Upper lobe of left lung (tissue), 6 donors: ENCODE data around the gene PLXNA3. TPM values are rescaled to one million over a fixed set of nuclear protein-coding genes. Genes with fewer than 3 reads are reported as not detected.

ENCODE experiments used
- ATAC-seq, 2 donors: fragments of 200-7000 bp; cut with Tn5 transposase; one replicate each; pipeline ENCODE4 v1.9.1; 2022; ENCODE audit warnings: mild to moderate bottlenecking in 2 of 2, moderate library complexity in 2 of 2; ENCODE audit not compliant: low FRiP score in 2 of 2
- DNase-seq, 2 donors: peaks; one replicate each; pipeline ENCODE4 v3.0.0-alpha.2; 2019 to 2020
- H3K27ac ChIP-seq, 4 donors: fragments of 200-600 bp; sonication (generic); one replicate each; pipeline ENCODE4 v1.5.1; 2016 to 2019
- H3K27me3 ChIP-seq, 4 donors: fragments of 200-600 bp; sonication (generic); one replicate each; pipeline ENCODE4 v1.5.1; 2017 to 2019
- H3K36me3 ChIP-seq, 4 donors: fragments of 200-600 bp; sonication (generic); one replicate each; pipeline ENCODE4 v1.5.1; 2016 to 2019
- H3K4me1 ChIP-seq, 4 donors: fragments of 200-600 bp; sonication (generic); one replicate each; pipeline ENCODE4 v1.5.1; 2018 to 2019
- H3K4me3 ChIP-seq, 4 donors: fragments of 200-600 bp; sonication (generic); one replicate each; pipeline ENCODE4 v1.5.1; 2017 to 2019; ENCODE audit warnings: mild to moderate bottlenecking in 2 of 4, moderate library complexity in 1 of 4
- H3K9me3 ChIP-seq, 4 donors: fragments of 200-600 bp; sonication (generic); one replicate each; pipeline ENCODE4 v1.5.1; 2018 to 2019
- CTCF ChIP-seq, 6 experiments: fragments of 450-650 bp in 4 of 6; fragments of 200-600 bp in 2 of 6; sonication (generic) in 2 of 6; IDR thresholded peaks; one replicate each; pipeline ENCODE4 v1.5.1; 2016 to 2019; ENCODE audit warnings: antibody characterized with exemption in 6 of 6
- EP300 ChIP-seq, 4 donors: sonication (generic); formaldehyde crosslinking; IDR thresholded peaks; one replicate each; pipeline ENCODE4 v1.5.1; 2017; ENCODE audit warnings: antibody characterized with exemption in 4 of 4, control low read depth in 2 of 4
- POLR2A ChIP-seq, 4 donors: fragments of 450-650 bp; IDR thresholded peaks; one replicate each; pipeline ENCODE4 v1.5.1; 2016 to 2017; ENCODE audit warnings: antibody characterized with exemption in 4 of 4, mild to moderate bottlenecking in 2 of 4
- POLR2AphosphoS5 ChIP-seq, 2 donors: sonication (generic); formaldehyde crosslinking; IDR thresholded peaks; one replicate each; pipeline ENCODE4 v1.5.1; 2017; ENCODE audit warnings: antibody characterized with exemption in 2 of 2
- WGBS, 2 donors: methylation state at CpG; one replicate each; pipeline ENCODE4 v1.1.5; 2017 to 2018; 5-methylcytosine and 5-hydroxymethylcytosine counted together
- total RNA-seq, 6 donors: library from RNA; depleted of rRNA in 4 of 6; stranded (reverse); fragments of >200 nt in 4 of 6; gene quantifications; one replicate each; pipeline versions ENCODE4 v1.1.0 to v1.2.1, GENCODE V29; 2016 to 2021
- donor health status: DM: no; HTN: no; CAD: no; lungs with moderate emphysema.
- donor health status: DM: no; HTN: yes; CAD: no; lungs with severe emphysema.

The PLXNA3 gene
- total RNA-seq, 6 donors from 2014 or later, result 7.9 to 195 (median 36.3) TPM

- ATAC-seq (no peak), DNase-seq (no peak)
- no peak overlapping the region for H3K4me3 ChIP-seq
- no peaks in the 10 kb centered on the region for H3K9me3 ChIP-seq
- no peaks in the 10 kb centered on the region for H3K4me1 ChIP-seq
- TF ChIP-seq EP300 (IDR thresholded peaks at IDR 0.05) (no peak), CTCF (IDR thresholded peaks at IDR 0.05) (no peak), POLR2A (IDR thresholded peaks at IDR 0.05) (no peak), POLR2AphosphoS5 (IDR thresholded peaks at IDR 0.05) (no peak)
- H3K27ac ChIP-seq, result no peak overlapping the region
- 85% methylated on average over 9 of the region's 9 CpGs; no CpG with 5 or more reads in 1 of the 2 donors for WGBS, 2 donors
- no peaks in the 10 kb centered on the region for H3K27me3 ChIP-seq
- peaks cover 0 to 60% (median 28%) of the 10 kb centered on the region in 4 donors for H3K36me3 ChIP-seq
Measured at GRCh38 chrX:154469114-154469513, 11.0 kb downstream of the PLXNA3 start.

- Histone ChIP-seq H3K27me3 (no peaks in the 10 kb centered on the region), H3K9me3 (no peaks in the 10 kb centered on the region), H3K4me3 (no peak overlapping the region), H3K4me1 (no peaks in the 10 kb centered on the region), H3K36me3 (peaks cover 0 to 59% (median 25%) of the 10 kb centered on the region in 4 donors), H3K27ac (no peak overlapping the region)
- WGBS, 2 donors, result 95% methylated on average over 8 of the region's 18 CpGs; no CpG with 5 or more reads in 1 of the 2 donors
- no peak for ATAC-seq
- TF ChIP-seq CTCF (IDR thresholded peaks at IDR 0.05), result no peak
- no peak for TF ChIP-seq EP300 (IDR thresholded peaks at IDR 0.05)
- TF ChIP-seq POLR2A (IDR thresholded peaks at IDR 0.05), result no peak
- no peak for TF ChIP-seq POLR2AphosphoS5 (IDR thresholded peaks at IDR 0.05)
- no peak for DNase-seq
Measured at GRCh38 chrX:154469880-154470279, 11.8 kb downstream of the PLXNA3 start.

- no peak overlapping the region for H3K4me3 ChIP-seq
- DNase-seq, result no peak
- H3K36me3 ChIP-seq, result peaks cover 0 to 58% (median 23%) of the 10 kb centered on the region in 4 donors
- H3K9me3 ChIP-seq, result no peaks in the 10 kb centered on the region
- TF ChIP-seq POLR2AphosphoS5 (IDR thresholded peaks at IDR 0.05), result no peak
- no peak for TF ChIP-seq POLR2A (IDR thresholded peaks at IDR 0.05)
- TF ChIP-seq CTCF (IDR thresholded peaks at IDR 0.05), result no peak
- TF ChIP-seq EP300 (IDR thresholded peaks at IDR 0.05), result no peak
- WGBS, 2 donors, result 93 to 96% methylated on average over 4 to 14 of the region's 14 CpGs
- H3K27ac ChIP-seq, result no peak overlapping the region
- no peaks in the 10 kb centered on the region for H3K4me1 ChIP-seq
- ATAC-seq, result no peak
- H3K27me3 ChIP-seq, result no peaks in the 10 kb centered on the region
Measured at GRCh38 chrX:154470434-154470833, 12.4 kb downstream of the PLXNA3 start.

GRCh38 chrX:154470914-154471568, 13.0 kb downstream of the PLXNA3 start:
- no peaks in the 10 kb centered on the region for H3K4me1 ChIP-seq
- ATAC-seq (no peak), DNase-seq (no peak)
- 90% methylated on average over 2 to 22 of the region's 23 CpGs for WGBS, 2 donors
- no peak overlapping the region for H3K4me3 ChIP-seq
- H3K27me3 ChIP-seq, result no peaks in the 10 kb centered on the region
- H3K9me3 ChIP-seq, result no peaks in the 10 kb centered on the region
- H3K36me3 ChIP-seq, result peaks cover 0 to 52% (median 20%) of the 10 kb centered on the region in 4 donors
- H3K27ac ChIP-seq, result no peak overlapping the region
- no peak for TF ChIP-seq EP300 (IDR thresholded peaks at IDR 0.05)
- TF ChIP-seq CTCF (IDR thresholded peaks at IDR 0.05), result no peak
- no peak for TF ChIP-seq POLR2AphosphoS5 (IDR thresholded peaks at IDR 0.05)
